HG03442 (cell line): ENCODE data around the gene ATP2B2.

Experiments
- ATAC-seq: cut with Tn5 transposase; IDR thresholded peaks from one replicate; pipeline ENCODE4 v1.9.1; 2021; ENCODE audit warnings: mild to moderate bottlenecking, moderate library complexity; ENCODE audit not compliant: unreplicated experiment

Gene ATP2B2

GRCh38 chr3:10511809-10512494, 6.6 kb upstream of the ATP2B2 start:
- no peak for ATAC-seq

GRCh38 chr3:10510743-10511432, 5.5 kb upstream of the ATP2B2 start:
- ATAC-seq = no peak

GRCh38 chr3:10510086-10510742, 4.8 kb upstream of the ATP2B2 start:
- no peak for ATAC-seq

GRCh38 chr3:10509325-10509724, 3.9 kb upstream of the ATP2B2 start:
- no peak for ATAC-seq

- no peak for ATAC-seq
These were observed 3.4 kb upstream of the ATP2B2 start for GRCh38 chr3:10508619-10509260.

- ATAC-seq = no peak
These were observed 2.8 kb upstream of the ATP2B2 start for GRCh38 chr3:10508235-10508618.

GRCh38 chr3:10507331-10507730, 1.9 kb upstream of the ATP2B2 start:
- no peak for ATAC-seq

GRCh38 chr3:10506696-10507095, 1.3 kb upstream of the ATP2B2 start:
- no peak for ATAC-seq

GRCh38 chr3:10505791-10506585, 602 bp upstream of the ATP2B2 start:
- no peak for ATAC-seq

GRCh38 chr3:10504171-10505049, 976 bp downstream of the ATP2B2 start:
- ATAC-seq = no peak

- ATAC-seq = no peak
These were observed 2.1 kb downstream of the ATP2B2 start for GRCh38 chr3:10503217-10503796.

- no peak for ATAC-seq
These were observed 3.1 kb downstream of the ATP2B2 start for GRCh38 chr3:10502185-10502880.

- ATAC-seq = no peak
These were observed 3.7 kb downstream of the ATP2B2 start for GRCh38 chr3:10501664-10502052.

GRCh38 chr3:10500717-10501663, 4.4 kb downstream of the ATP2B2 start:
- ATAC-seq = no peak

- no peak for ATAC-seq
These were observed 7.1 kb downstream of the ATP2B2 start for GRCh38 chr3:10498271-10498670.

GRCh38 chr3:10497439-10497838, 7.9 kb downstream of the ATP2B2 start:
- no peak for ATAC-seq

- ATAC-seq = no peak
These were observed 9.1 kb downstream of the ATP2B2 start for GRCh38 chr3:10496121-10496863.
